A673 (cell line): ENCODE results near the gene OR2H2. TPM values are rescaled to one million over a fixed set of nuclear protein-coding genes. Genes with fewer than 3 reads are reported as not detected.

Source experiments
- BruUV-seq: library from RNA; stranded (reverse); fragments of 400-500 nt; replicated peaks from 2 replicates; lab custom pipeline; 2021; lab: Mats Ljungman, UMichigan
- CTCF ChIA-PET: fragments of 300-600 bp; sonication (Branson Sonifier 250); formaldehyde crosslinking; loops from one replicate; lab custom pipeline; 2022; ENCODE audit warnings: antibody characterized with exemption; lab: Charles Lee
- POLR2A ChIA-PET: fragments of 300-600 bp; sonication (Branson Sonifier 250); formaldehyde crosslinking; loops from one replicate; lab custom pipeline; 2022; ENCODE audit warnings: antibody characterized with exemption; ENCODE audit not compliant: low non-redundant PET; lab: Charles Lee
- DNase-seq: peaks from one replicate; pipeline ENCODE4 v3.0.0-alpha.2; 2015; ENCODE audit warnings: low spot score
- H3K27ac ChIP-seq: fragments of 200-600 bp; sonication (generic); 2 replicates; pipeline ENCODE4 v1.5.1; 2016; ENCODE audit warnings: mixed run types, low read depth, mild to moderate bottlenecking, mixed read lengths, antibody characterized with exemption, low read length; ENCODE audit not compliant: poor library complexity, severe bottlenecking
- H3K27me3 ChIP-seq: fragments of 200-600 bp; sonication (generic); replicated peaks from 2 replicates; pipeline ENCODE4 v1.6.1; 2017; ENCODE audit warnings: mixed run types, low read depth, mild to moderate bottlenecking, mixed read lengths, antibody characterized with exemption, low read length; ENCODE audit not compliant: insufficient read depth, poor library complexity
- H3K36me3 ChIP-seq: fragments of 200-600 bp; sonication (generic); 2 replicates; pipeline ENCODE4 v1.6.1; 2016; ENCODE audit warnings: mixed run types, mild to moderate bottlenecking, mixed read lengths, antibody characterized with exemption, low read length; ENCODE audit not compliant: insufficient read depth, poor library complexity, severe bottlenecking
- H3K4me1 ChIP-seq: fragments of 200-600 bp; sonication (generic); 2 replicates; pipeline ENCODE4 v1.6.1; 2017; ENCODE audit warnings: mixed run types, mild to moderate bottlenecking, mixed read lengths, antibody characterized with exemption, low read length; ENCODE audit not compliant: insufficient read depth, poor library complexity, severe bottlenecking
- H3K4me3 ChIP-seq: fragments of 200-600 bp; sonication (generic); 2 replicates; pipeline ENCODE4 v1.5.1; 2016; ENCODE audit warnings: low read depth, mixed run types, mild to moderate bottlenecking, mixed read lengths, low read length; ENCODE audit not compliant: poor library complexity, severe bottlenecking
- H3K9me3 ChIP-seq: fragments of 200-600 bp; sonication (generic); 2 replicates; pipeline ENCODE4 v1.6.1; 2016; ENCODE audit warnings: mixed run types, low read depth, mild to moderate bottlenecking, mixed read lengths, antibody characterized with exemption, low read length; ENCODE audit not compliant: poor library complexity, severe bottlenecking
- CTCF ChIP-seq: fragments of 300-800, 200-600 bp; sonication (generic); conservative IDR thresholded peaks from 2 replicates; pipeline ENCODE4 v1.5.1; 2017; ENCODE audit warnings: low read depth, mild to moderate bottlenecking, antibody characterized with exemption, low read length, moderate library complexity, mixed read lengths
- EZH2 ChIP-seq: fragments of 200-600 bp; sonication (generic); IDR thresholded peaks from 2 replicates; pipeline ENCODE4 v1.6.1; 2017; ENCODE audit warnings: borderline replicate concordance, low read depth, mild to moderate bottlenecking, mixed read lengths, antibody characterized with exemption, low read length; ENCODE audit not compliant: poor library complexity, severe bottlenecking
- intact Hi-C: fragments of 100-400 bp; cut with micrococcal nuclease; formaldehyde crosslinking; loops from one replicate; pipeline ENCODE4 v1.10.0; 2022; ENCODE audit not compliant: unreplicated experiment
- total RNA-seq: library from RNA; stranded (reverse); gene quantifications from 2 replicates; pipeline ENCODE4 v1.2.3, GENCODE V29; 2021

OR2H2 gene
- total RNA-seq, 1 experiment from 2014 or later: not detected

- intact Hi-C loops: no loop called here
- DNase-seq: no peak
- no peaks in the 10 kb centered on the region for H3K4me1 ChIP-seq
- no peak overlapping the region for H3K27ac ChIP-seq
- CTCF ChIA-PET: no interaction called here
- no peaks in the 10 kb centered on the region for H3K36me3 ChIP-seq
- H3K9me3 ChIP-seq: no peaks in the 10 kb centered on the region
- POLR2A ChIA-PET: no interaction called here
- TF ChIP-seq EZH2: no peak
- TF ChIP-seq CTCF: no peak
- no TSS peak for BruUV-seq
- H3K4me3 ChIP-seq: no peak overlapping the region
- peaks cover 82% of the 10 kb centered on the region for H3K27me3 ChIP-seq
Measured at GRCh38 chr6:29564875-29565274, 20.0 kb upstream of the OR2H2 start.

GRCh38 chr6:29566856-29567255 lies 18.1 kb upstream of the OR2H2 start:
- H3K36me3 ChIP-seq: no peaks in the 10 kb centered on the region
- no peak for DNase-seq
- TF ChIP-seq EZH2 (no peak), CTCF (no peak)
- intact Hi-C loops: no loop called here
- H3K4me3 ChIP-seq: no peak overlapping the region
- no TSS peak for BruUV-seq
- no peaks in the 10 kb centered on the region for H3K4me1 ChIP-seq
- H3K9me3 ChIP-seq: no peaks in the 10 kb centered on the region
- H3K27ac ChIP-seq: no peak overlapping the region
- POLR2A ChIA-PET: no interaction called here
- CTCF ChIA-PET: no interaction called here
- peaks cover 86% of the 10 kb centered on the region for H3K27me3 ChIP-seq

GRCh38 chr6:29567541-29567940 lies 17.4 kb upstream of the OR2H2 start:
- ChIA-PET POLR2A (no interaction called here), CTCF (no interaction called here)
- Histone ChIP-seq H3K36me3 (no peaks in the 10 kb centered on the region), H3K4me1 (no peaks in the 10 kb centered on the region), H3K9me3 (no peaks in the 10 kb centered on the region), H3K4me3 (no peak overlapping the region), H3K27me3 (peaks cover 86% of the 10 kb centered on the region), H3K27ac (no peak overlapping the region)
- no peak for DNase-seq
- intact Hi-C loops: no loop called here
- no TSS peak for BruUV-seq
- no peak for TF ChIP-seq CTCF
- TF ChIP-seq EZH2: no peak
